Chondrocyte (in vitro differentiated cells): ENCODE results near the gene DUSP22. TPM values are rescaled to one million over a fixed set of nuclear protein-coding genes. Genes with fewer than 3 reads are reported as not detected.

Source experiments
- DNase-seq: peaks from one replicate; pipeline ENCODE4 v3.0.0; 2021; ENCODE audit warnings: mixed read lengths, low spot score
- H3K27ac Mint-ChIP-seq: one replicate; pipeline ENCODE4 v1.8.0; 2021; ENCODE audit warnings: mild to moderate bottlenecking, moderate library complexity, mixed read lengths; ENCODE audit not compliant: unreplicated experiment
- H3K27me3 Mint-ChIP-seq: 2 replicates; pipeline ENCODE4 v1.8.0; 2021; ENCODE audit warnings: low read depth, mixed read lengths
- H3K36me3 Mint-ChIP-seq: 2 replicates; pipeline ENCODE4 v1.8.0; 2021; ENCODE audit warnings: low read depth, mixed read lengths
- H3K4me1 Mint-ChIP-seq: 2 replicates; pipeline ENCODE4 v1.8.0; 2021; ENCODE audit warnings: low read depth, mild to moderate bottlenecking, mixed read lengths
- H3K4me3 Mint-ChIP-seq: one replicate; pipeline ENCODE4 v1.8.0; 2021; ENCODE audit warnings: mild to moderate bottlenecking, moderate library complexity, mixed read lengths; ENCODE audit not compliant: unreplicated experiment
- H3K9me3 Mint-ChIP-seq: 2 replicates; pipeline ENCODE4 v1.8.0; 2021; ENCODE audit warnings: low read depth, mixed read lengths
- CTCF ChIP-seq: fragments of 200-600 bp; sonication (generic); IDR thresholded peaks from 2 replicates; pipeline ENCODE4 v1.5.0; 2021; ENCODE audit warnings: antibody characterized with exemption, mild to moderate bottlenecking, moderate library complexity
- total RNA-seq: library from RNA; stranded (reverse); gene quantifications from 3 replicates; pipeline ENCODE4 v1.2.1, GENCODE V29; 2021

The DUSP22 gene
- total RNA-seq, 1 donor from 2014 or later = 34.2 TPM

GRCh38 chr6:340991-341827 is 48.9 kb downstream of the DUSP22 start:
- no peak for TF ChIP-seq CTCF
- DNase-seq = no peak
- no peak overlapping the region for H3K4me3 Mint-ChIP-seq
- no peak overlapping the region for H3K27ac Mint-ChIP-seq
- H3K4me1 Mint-ChIP-seq = peaks cover 4% of the 10 kb centered on the region
- H3K9me3 Mint-ChIP-seq = peaks cover 24% of the 10 kb centered on the region
- H3K36me3 Mint-ChIP-seq = peaks cover 5% of the 10 kb centered on the region
- H3K27me3 Mint-ChIP-seq = no peaks in the 10 kb centered on the region

- Mint-ChIP-seq H3K4me3 (no peak overlapping the region), H3K4me1 (peaks cover 4% of the 10 kb centered on the region), H3K36me3 (peaks cover 4% of the 10 kb centered on the region), H3K27ac (no peak overlapping the region), H3K27me3 (no peaks in the 10 kb centered on the region), H3K9me3 (peaks cover 20% of the 10 kb centered on the region)
- no peak for DNase-seq
- TF ChIP-seq CTCF = no peak
Observed at GRCh38 chr6:341914-342831, 49.9 kb downstream of the DUSP22 start.

DNA sequence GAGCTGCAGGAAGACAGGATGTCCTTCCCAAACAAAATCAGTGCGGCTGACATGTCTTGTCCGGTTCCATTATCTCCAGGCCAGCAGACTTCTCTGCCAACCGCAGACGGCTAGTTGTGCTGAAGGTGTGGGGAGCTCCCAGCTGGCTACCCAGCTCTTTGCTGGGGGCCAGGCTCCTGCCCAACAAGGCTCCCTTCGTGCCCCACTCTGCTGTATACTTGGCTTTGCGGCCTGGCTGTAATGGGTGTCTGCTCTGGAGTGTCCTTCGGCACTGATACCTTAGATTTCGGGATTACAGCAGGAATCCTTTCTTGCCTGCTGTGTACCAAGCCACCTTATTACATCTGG is 50.5 kb downstream of the DUSP22 start:
- H3K36me3 Mint-ChIP-seq = peaks cover 4% of the 10 kb centered on the region
- no peak overlapping the region for H3K4me3 Mint-ChIP-seq
- no peak for DNase-seq
- H3K4me1 Mint-ChIP-seq = peaks cover 4% of the 10 kb centered on the region
- H3K9me3 Mint-ChIP-seq = peaks cover 19% of the 10 kb centered on the region
- no peaks in the 10 kb centered on the region for H3K27me3 Mint-ChIP-seq
- TF ChIP-seq CTCF = no peak
- H3K27ac Mint-ChIP-seq = no peak overlapping the region

DNA sequence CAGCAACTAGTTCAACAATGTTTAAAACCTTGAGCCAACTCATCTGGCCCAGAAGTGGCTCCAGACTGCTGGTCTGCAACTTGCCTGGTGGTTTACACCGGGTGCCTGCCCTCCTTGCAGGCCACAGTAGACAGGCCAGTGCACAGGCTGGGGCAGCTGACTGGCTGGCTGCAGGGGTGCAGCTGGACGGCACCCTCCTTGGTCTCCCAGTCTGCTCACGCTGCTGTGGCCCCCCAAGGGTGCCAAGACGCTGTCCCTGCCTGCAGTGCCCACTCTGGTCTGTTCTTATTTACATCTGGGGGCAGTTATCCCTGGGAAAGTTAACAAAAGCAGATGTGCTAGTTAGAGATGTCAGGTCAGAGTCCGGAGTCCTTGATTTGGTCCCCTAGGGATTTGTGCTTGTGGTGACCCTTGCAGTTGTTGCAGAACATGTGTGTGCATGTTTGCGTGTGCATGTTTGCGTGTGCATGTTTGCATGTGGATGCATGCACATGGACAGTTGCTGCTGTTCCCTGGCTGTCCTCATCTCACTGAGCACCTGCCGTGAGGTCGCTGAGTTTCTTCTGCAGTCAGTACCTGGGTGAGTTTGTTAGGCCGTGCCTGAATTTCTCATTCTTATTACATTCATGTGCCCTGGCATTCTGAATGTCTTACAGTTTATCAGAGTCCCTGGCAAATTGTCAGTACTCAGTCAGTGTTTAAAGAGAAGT is 51.1 kb downstream of the DUSP22 start:
- Mint-ChIP-seq H3K4me1 (peaks cover 4% of the 10 kb centered on the region), H3K9me3 (peaks cover 15% of the 10 kb centered on the region)

More for the DNA sequence above, 51.1 kb downstream of the DUSP22 start:
- Mint-ChIP-seq H3K27ac (no peak overlapping the region), H3K27me3 (no peaks in the 10 kb centered on the region), H3K36me3 (peaks cover 5% of the 10 kb centered on the region), H3K4me3 (no peak overlapping the region)
- no peak for DNase-seq
- TF ChIP-seq CTCF = no peak
